Kidney epithelial cell (primary cell): ENCODE results near the gene ASGR1. TPM values are rescaled to one million over a fixed set of nuclear protein-coding genes. Genes with fewer than 3 reads are reported as not detected.

Experiments
- DNase-seq: peaks from one replicate; pipeline ENCODE4 v3.0.0-alpha.2; 2010; ENCODE audit warnings: low read depth
- H3K27me3 ChIP-seq: 2 replicates; pipeline ENCODE4 v1.6.0; 2011; ENCODE audit warnings: low read length; ENCODE audit not compliant: control insufficient read depth, insufficient read depth
- H3K36me3 ChIP-seq: 2 replicates; pipeline ENCODE4 v1.5.1; 2011; ENCODE audit warnings: low read length; ENCODE audit not compliant: control insufficient read depth, insufficient read depth
- H3K4me3 ChIP-seq: 2 replicates; pipeline ENCODE4 v1.5.1; 2011; ENCODE audit warnings: low read depth, mild to moderate bottlenecking, control low read depth, low read length
- CTCF ChIP-seq: IDR thresholded peaks from 2 replicates; pipeline ENCODE4 v1.5.1; 2011; ENCODE audit warnings: mild to moderate bottlenecking, moderate library complexity, low read length, control low read depth, inconsistent platforms; ENCODE audit not compliant: insufficient read depth, poor library complexity, severe bottlenecking
- total RNA-seq: library from RNA; depleted of rRNA; stranded (reverse); fragments of >200 nt; gene quantifications from 2 replicates; pipeline ENCODE4 v1.2.3, GENCODE V29; 2015

Gene ASGR1
- total RNA-seq, 1 donor from 2014 or later: 6.9 TPM

DNA sequence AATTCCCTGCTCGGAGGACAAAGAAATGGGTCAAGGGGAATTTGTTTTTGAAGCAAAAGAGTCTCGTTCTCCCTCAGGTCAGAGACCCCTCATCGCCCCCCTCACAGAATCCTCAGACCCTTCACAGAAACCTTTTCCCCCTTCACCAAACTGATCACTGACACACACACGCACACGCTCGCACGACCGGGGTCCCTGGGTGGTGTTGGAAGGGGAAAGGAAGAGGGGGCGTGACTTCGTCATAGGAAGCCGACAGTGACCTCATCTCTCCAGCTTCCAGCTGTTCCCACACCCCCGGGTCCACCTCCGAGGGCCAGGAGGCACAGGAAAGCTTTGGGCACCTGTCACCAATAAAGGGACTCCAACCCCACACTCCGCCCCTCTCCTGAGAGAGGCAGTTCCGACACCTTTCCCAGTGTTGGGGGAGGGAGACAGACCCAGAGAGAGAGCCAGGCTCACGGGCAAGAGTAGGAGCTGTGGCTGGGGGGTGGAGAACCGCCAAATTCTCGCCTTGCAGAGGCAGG, 1.2 kb downstream of the ASGR1 start:
- no peak for TF ChIP-seq CTCF
- peaks cover 43% of the 10 kb centered on the region for H3K27me3 ChIP-seq
- H3K4me3 ChIP-seq: peak overlapping the region; percentile 47
- DNase-seq: no peak
- no peaks in the 10 kb centered on the region for H3K36me3 ChIP-seq

DNA sequence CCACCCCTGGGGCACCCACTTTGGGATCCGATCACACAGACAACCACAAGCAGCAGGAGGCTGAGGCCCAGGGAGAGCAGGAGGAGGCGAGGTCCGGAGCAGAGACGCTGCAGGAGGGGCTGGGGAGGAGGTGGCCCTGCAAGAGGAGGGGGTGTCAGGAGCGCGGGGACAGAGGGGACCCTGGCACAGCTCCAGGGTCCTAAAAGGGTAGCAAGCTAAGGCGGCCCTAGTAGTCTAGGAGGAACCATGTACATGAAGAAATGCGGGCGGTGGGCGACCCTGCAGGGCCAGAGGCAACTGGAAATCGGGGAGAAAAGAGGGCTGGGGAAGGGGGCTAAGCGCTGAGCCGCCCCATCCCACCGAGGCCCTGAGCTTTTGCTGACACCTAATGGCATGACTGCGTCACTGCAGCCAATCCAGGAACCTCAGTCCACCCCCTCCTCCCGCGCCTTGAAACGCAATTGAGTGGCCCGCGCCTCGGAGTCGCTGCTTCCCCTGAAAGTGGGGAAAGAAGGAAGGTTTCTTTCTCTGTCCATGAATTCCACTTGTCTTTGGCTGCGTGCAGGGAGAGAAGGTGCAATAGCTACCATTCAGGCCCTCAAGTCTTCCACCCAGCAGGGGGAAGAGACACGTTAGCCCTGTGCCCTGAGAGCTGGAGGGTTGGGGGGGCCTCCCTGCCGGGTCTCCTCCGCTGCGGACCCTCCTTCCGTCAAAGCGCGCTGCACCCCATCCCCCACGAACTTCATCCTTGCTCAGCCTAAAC, 1.8 kb downstream of the ASGR1 start:
- H3K4me3 ChIP-seq: peak overlapping the region; percentile 47
- no peak for DNase-seq
- H3K27me3 ChIP-seq: peaks cover 43% of the 10 kb centered on the region
- peak; percentile 87 for TF ChIP-seq CTCF
- no peaks in the 10 kb centered on the region for H3K36me3 ChIP-seq

- Histone ChIP-seq H3K36me3 (no peaks in the 10 kb centered on the region), H3K27me3 (peaks cover 43% of the 10 kb centered on the region), H3K4me3 (peak overlapping the region; percentile 47)
- TF ChIP-seq CTCF: no peak
- DNase-seq: no peak
Measured at GRCh38 chr17:7176841-7177190, 2.4 kb downstream of the ASGR1 start.

DNA sequence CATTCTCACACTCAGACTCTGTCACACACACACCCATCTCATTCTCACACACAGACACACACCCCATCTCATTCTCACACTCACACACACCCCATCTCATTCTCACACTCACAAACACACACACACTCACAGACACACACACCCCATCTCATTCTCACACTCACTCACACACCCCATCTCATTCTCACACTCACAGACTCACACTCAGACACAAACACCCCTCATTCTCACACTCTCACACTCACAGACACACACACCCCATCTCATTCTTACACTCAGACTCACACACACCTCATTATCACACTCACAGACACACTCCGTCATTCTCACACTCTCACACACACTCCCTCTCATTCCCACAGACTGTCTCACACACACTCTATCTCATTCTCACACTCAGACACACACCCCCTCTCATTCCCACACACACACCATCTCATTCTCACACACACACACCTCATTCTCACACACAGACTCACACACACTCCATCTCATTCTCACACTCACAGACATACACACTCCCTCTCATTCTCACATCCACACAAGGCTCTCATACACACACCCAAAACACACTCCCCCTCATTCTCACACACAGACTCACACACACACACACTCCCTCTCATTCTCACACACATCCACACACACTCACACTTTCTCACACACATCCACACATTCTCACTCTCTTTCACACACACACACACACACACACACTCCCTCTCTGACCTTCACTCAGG, 2.9 kb downstream of the ASGR1 start:
- Histone ChIP-seq H3K27me3 (peaks cover 43% of the 10 kb centered on the region), H3K4me3 (no peak overlapping the region), H3K36me3 (no peaks in the 10 kb centered on the region)
- TF ChIP-seq CTCF: no peak
- no peak for DNase-seq

DNA sequence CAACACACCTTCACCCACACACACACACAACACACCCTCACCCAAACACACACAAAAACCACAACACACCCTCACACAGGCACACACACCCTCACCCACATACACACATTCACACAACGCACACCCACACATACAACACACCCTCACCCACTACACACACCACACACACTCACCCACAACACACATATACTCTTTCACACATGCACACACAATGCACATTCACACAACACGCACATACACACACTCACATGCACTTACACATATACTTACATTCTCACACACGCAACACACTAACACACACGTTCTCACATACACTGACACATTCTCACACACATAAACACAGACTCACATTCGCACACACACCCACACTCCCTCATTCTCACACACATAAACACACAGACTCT, 3.8 kb downstream of the ASGR1 start:
- no peak for DNase-seq
- peaks cover 43% of the 10 kb centered on the region for H3K27me3 ChIP-seq
- no peak for TF ChIP-seq CTCF

More for the DNA sequence above, 3.8 kb downstream of the ASGR1 start:
- no peak overlapping the region for H3K4me3 ChIP-seq
- H3K36me3 ChIP-seq: no peaks in the 10 kb centered on the region
